ENCODE results near the gene SARNP.

The SARNP gene

DNA sequence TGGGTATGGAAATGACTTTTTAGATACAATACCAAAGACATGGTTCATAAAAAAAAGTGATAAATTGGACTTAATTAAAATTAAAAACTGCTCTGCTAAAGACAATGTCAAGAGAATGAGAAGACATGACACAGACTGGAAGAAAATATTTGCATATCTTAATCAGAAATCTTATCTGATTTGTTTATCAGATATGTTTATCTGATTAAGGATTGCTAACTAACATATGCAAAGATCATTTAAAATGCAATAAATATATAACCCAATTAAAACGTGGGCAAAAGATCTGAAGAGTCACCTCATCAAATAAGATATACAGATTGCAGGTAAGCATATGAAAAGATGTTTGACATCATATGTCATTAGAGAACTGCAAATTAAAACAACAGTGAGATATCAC is 35.2 kb upstream of the SARNP start:
- no peak for DNase-seq (ENCODE audit: low read depth, low spot score)
- H3K4me3 ChIP-seq (ENCODE audit: low read depth, low read length), result no peak overlapping the region
- in situ Hi-C loops (cut with HindIII; ENCODE audit: low sequenced_read_pairs), result no loop called here
- TF ChIP-seq, protein P1, sequence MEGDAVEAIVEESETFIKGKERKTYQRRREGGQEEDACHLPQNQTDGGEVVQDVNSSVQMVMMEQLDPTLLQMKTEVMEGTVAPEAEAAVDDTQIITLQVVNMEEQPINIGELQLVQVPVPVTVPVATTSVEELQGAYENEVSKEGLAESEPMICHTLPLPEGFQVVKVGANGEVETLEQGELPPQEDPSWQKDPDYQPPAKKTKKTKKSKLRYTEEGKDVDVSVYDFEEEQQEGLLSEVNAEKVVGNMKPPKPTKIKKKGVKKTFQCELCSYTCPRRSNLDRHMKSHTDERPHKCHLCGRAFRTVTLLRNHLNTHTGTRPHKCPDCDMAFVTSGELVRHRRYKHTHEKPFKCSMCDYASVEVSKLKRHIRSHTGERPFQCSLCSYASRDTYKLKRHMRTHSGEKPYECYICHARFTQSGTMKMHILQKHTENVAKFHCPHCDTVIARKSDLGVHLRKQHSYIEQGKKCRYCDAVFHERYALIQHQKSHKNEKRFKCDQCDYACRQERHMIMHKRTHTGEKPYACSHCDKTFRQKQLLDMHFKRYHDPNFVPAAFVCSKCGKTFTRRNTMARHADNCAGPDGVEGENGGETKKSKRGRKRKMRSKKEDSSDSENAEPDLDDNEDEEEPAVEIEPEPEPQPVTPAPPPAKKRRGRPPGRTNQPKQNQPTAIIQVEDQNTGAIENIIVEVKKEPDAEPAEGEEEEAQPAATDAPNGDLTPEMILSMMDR (IDR thresholded peaks at IDR 0.05; ENCODE audit: low read depth, low read length), result no peak

DNA sequence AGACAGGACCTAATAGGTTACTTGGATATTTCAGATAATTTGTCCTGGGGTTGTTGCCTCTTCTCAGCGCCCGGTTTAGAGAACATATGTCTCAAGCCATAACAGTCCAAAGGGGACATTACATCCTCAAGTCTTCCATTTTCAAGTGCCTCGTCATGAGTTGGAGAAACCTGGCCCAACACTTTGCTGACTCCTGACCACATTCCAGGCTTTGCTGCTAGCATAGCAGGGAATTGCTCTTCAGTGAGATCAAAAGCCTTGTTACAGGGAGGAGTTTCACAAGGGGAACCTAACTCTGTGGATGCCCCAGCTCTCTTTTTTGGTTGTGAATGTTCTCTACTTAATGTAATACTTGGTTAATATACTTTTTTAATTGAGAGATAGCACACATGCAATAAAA is 33.4 kb upstream of the SARNP start:
- no peak overlapping the region for H3K4me3 ChIP-seq (ENCODE audit: low read depth, low read length)
- TF ChIP-seq, protein P1 (IDR thresholded peaks at IDR 0.05; ENCODE audit: low read depth, low read length), result no peak
- in situ Hi-C loops (cut with HindIII; ENCODE audit: low sequenced_read_pairs), result no loop called here
- DNase-seq (ENCODE audit: low read depth, low spot score), result peak; percentile 34

DNA sequence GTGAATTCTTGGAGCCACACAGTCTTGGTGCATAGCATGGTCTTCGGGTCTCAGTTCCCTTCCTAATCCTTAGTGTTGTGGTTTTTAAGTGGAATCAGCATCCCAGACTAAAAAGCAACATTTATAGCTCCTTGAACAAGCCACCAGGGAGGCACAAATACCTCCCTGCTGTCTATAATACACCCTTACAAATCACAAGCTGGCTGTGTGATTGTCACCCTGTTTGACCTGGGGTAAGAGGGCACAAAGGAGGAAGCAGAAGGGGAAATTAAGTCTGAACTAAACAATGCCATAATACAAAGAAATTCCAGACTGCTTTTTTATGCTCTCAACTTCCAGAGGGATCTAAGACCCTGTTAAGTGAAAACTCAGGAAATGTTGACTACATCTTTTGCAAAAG is 32.9 kb upstream of the SARNP start:
- no peak for DNase-seq (ENCODE audit: low read depth, low spot score)
- TF ChIP-seq, protein P1 (IDR thresholded peaks at IDR 0.05; ENCODE audit: low read depth, low read length), result no peak
- H3K4me3 ChIP-seq (ENCODE audit: low read depth, low read length), result no peak overlapping the region
- in situ Hi-C loops (cut with HindIII; ENCODE audit: low sequenced_read_pairs), result no loop called here

DNA sequence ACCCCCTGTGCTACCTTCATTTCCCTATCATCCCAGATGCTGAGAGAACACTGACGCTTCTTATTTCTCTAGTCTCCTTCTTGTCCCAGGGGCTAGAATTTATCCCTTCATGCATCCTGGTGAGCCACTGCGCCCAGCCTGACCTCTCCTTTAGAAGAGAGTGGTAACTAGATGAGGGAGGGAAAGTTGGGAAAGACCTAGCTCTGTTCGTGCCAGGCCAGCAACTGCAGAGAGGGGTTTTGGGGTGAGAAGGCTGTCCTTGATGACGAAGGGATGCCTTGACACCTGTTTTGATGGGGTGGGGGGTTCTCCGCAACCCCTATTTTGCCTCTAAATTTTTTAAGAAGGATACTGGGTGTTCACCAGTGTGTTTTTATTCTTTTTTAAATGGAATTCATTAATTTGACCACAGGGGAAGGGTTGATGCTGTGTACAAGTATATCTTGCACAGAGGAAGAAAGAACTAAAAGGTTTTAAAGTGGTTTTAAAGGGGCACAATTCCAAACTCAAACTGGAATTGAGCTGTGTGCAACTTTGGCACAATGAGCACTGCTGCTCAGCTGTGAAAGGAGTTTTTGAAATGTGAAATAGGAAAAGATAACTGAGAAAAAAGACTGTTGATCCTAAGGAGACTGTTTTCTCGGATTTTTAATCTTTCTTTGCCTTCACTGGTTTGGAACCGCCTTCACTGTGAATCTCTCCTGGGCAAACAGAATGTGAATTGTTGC is 32.3 kb upstream of the SARNP start:
- H3K4me3 ChIP-seq (ENCODE audit: low read depth, low read length), result no peak overlapping the region
- in situ Hi-C loops (cut with HindIII; ENCODE audit: low sequenced_read_pairs), result no loop called here
- TF ChIP-seq, protein P1 (IDR thresholded peaks at IDR 0.05; ENCODE audit: low read depth, low read length), result no peak
- DNase-seq (ENCODE audit: low read depth, low spot score), result no peak

DNA sequence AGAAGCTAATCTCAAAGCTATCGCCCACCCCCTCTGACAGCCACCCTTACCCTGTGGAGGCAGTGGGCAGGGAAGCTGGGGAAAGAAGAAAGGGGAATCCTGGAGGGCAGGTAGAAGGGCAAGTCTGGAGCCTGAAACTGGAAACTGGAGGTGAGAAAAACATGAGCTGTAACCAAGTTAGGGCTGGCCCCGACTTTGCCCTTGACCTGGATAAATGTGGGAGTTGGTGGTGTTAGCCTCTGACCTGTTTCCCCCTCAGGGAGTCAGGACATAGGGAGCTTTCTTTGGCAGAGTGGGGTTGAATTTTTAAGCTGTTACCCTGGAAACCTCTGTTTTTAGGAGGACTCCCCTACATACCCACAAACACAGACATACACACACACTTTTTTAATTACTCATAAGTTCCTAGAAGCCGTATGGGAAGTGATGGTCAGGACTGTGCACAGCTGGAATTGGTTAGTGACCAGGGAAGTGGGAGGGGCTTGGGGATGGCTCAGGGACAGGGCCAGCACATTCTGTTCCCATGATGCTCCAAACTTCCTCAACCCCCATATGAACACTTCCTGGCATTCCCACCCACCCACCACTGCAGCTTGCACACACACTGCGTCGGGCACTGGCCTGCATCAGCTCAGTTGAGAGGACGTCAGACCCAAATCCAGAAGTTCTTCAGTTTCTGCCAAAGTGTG is 30.2 kb upstream of the SARNP start:
- peak; percentile 99 for DNase-seq (ENCODE audit: low read depth, low spot score)
- TF ChIP-seq, protein P1 (IDR thresholded peaks at IDR 0.05; ENCODE audit: low read depth, low read length), result no peak
- in situ Hi-C loops (cut with HindIII; ENCODE audit: low sequenced_read_pairs), result no loop called here
- no peak overlapping the region for H3K4me3 ChIP-seq (ENCODE audit: low read depth, low read length)

DNA sequence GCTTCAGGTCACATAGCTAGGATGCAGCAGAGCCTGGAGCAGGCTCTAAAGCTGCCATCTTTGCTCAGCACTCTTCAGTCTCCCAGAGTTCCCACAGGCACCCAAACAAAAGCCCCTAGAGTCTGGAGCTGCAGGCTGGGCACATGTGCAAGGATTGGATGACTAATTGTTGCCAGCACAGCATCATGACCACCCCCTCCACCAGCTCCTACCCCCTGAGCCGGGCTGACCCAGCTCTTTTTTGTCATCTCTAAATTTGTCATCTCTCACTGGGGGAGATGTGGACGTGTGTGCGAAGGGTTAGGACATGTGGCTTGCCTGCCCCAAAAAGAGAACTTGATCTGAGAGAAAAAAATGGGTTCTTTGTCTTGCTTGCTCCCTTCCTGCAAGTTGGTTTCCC is 29.5 kb upstream of the SARNP start:
- no peak overlapping the region for H3K4me3 ChIP-seq (ENCODE audit: low read depth, low read length)
- peak; percentile 84 for DNase-seq (ENCODE audit: low read depth, low spot score)
- TF ChIP-seq, protein P1 (IDR thresholded peaks at IDR 0.05; ENCODE audit: low read depth, low read length), result no peak
- in situ Hi-C loops (cut with HindIII; ENCODE audit: low sequenced_read_pairs), result no loop called here

Data from astrocyte of the spinal cord (primary cell).